Activated CD4-positive, alpha-beta T cell treated with anti-CD3 and anti-CD28 coated beads for 1 hour (primary cell): ENCODE results near the gene PRSS8.
A peak's percentile ranks its signal among the peaks of the same experiment; 100 is the strongest.
"Not testable (repeated sequence)": the region's sequence is repeated elsewhere in the genome, so short reads cannot be mapped to it uniquely, and the experiment has no call there.

Source experiments
- DNase-seq: peaks from one replicate; pipeline ENCODE4 v3.0.0-alpha.2; 2020

Gene PRSS8

GRCh38 chr16:31127182-31127581 lies 8.3 kb downstream of the PRSS8 start:
- no peak for DNase-seq

GRCh38 chr16:31125844-31126243 lies 9.7 kb downstream of the PRSS8 start:
- no peak for DNase-seq

GRCh38 chr16:31120129-31120528 lies 15.4 kb downstream of the PRSS8 start:
- DNase-seq, result no peak

- DNase-seq, result no peak
Observed at GRCh38 chr16:31118223-31119155, 17.0 kb downstream of the PRSS8 start.

- DNase-seq, result peak; percentile 94
Observed at GRCh38 chr16:31117384-31118222, 17.9 kb downstream of the PRSS8 start, which contains the start of gene KAT8. TSS of gene KAT8 (plus strand) at chr16:31117664. CDS start at chr16:31117682, 18 bp downstream.

- no peak for DNase-seq
Observed at GRCh38 chr16:31114468-31114867, 21.1 kb downstream of the PRSS8 start.

GRCh38 chr16:31113121-31114120 lies 22.1 kb downstream of the PRSS8 start:
- no peak for DNase-seq

GRCh38 chr16:31112711-31113110 lies 22.8 kb downstream of the PRSS8 start:
- DNase-seq, result no peak

- DNase-seq, result no peak
Observed at GRCh38 chr16:31111881-31112466, 23.6 kb downstream of the PRSS8 start.

- no peak for DNase-seq
Observed at GRCh38 chr16:31110106-31111034, 25.2 kb downstream of the PRSS8 start.

- DNase-seq, result no peak
Observed at GRCh38 chr16:31109622-31110021, 25.9 kb downstream of the PRSS8 start.

- no peak for DNase-seq
Observed at GRCh38 chr16:31108794-31109558, 26.6 kb downstream of the PRSS8 start.

GRCh38 chr16:31108035-31108793 lies 27.3 kb downstream of the PRSS8 start, which contains the start of gene BCKDK:
TSS of gene BCKDK (plus strand) at chr16:31108386. CDS start at chr16:31109224, 838 bp downstream.
- DNase-seq, result peak; percentile 44

- no peak for DNase-seq
Observed at GRCh38 chr16:31107465-31107867, 28.1 kb downstream of the PRSS8 start.

- DNase-seq, result no peak
Observed at GRCh38 chr16:31106509-31107464, 28.7 kb downstream of the PRSS8 start.

- peak; percentile 64 for DNase-seq
Observed at GRCh38 chr16:31105677-31106213, 29.8 kb downstream of the PRSS8 start.

- DNase-seq, result not testable (repeated sequence)
Observed at GRCh38 chr16:31100876-31101641, 34.5 kb downstream of the PRSS8 start.
